Neural progenitor cell (in vitro differentiated cells): Measurements from ENCODE around the gene KRT78.

Experiments
- EZH2 ChIP-seq: fragments of 200-600 bp; sonication (generic); IDR thresholded peaks from 2 replicates; pipeline ENCODE4 v1.6.1; 2017; ENCODE audit warnings: antibody characterized with exemption, mild to moderate bottlenecking, moderate library complexity
- TF ChIP-seq, protein P1 (sequence below): fragments of 200-600 bp; sonication (generic); IDR thresholded peaks from 2 replicates; pipeline ENCODE4 v1.5.1; 2017; ENCODE audit warnings: antibody characterized with exemption, mild to moderate bottlenecking

GRCh38 chr12:52788192-52788875 lies 60.5 kb downstream of the KRT78 start:
- TF ChIP-seq, protein P1, sequence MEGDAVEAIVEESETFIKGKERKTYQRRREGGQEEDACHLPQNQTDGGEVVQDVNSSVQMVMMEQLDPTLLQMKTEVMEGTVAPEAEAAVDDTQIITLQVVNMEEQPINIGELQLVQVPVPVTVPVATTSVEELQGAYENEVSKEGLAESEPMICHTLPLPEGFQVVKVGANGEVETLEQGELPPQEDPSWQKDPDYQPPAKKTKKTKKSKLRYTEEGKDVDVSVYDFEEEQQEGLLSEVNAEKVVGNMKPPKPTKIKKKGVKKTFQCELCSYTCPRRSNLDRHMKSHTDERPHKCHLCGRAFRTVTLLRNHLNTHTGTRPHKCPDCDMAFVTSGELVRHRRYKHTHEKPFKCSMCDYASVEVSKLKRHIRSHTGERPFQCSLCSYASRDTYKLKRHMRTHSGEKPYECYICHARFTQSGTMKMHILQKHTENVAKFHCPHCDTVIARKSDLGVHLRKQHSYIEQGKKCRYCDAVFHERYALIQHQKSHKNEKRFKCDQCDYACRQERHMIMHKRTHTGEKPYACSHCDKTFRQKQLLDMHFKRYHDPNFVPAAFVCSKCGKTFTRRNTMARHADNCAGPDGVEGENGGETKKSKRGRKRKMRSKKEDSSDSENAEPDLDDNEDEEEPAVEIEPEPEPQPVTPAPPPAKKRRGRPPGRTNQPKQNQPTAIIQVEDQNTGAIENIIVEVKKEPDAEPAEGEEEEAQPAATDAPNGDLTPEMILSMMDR = no peak
- no peak for TF ChIP-seq EZH2
